ENCODE results near the gene C2orf69.

C2orf69 gene

GRCh38 chr2:199870581-199870980 lies 40.5 kb upstream of the C2orf69 start:
- H3K27ac ChIP-seq = no peak overlapping the region
- TF ChIP-seq CTCF (IDR thresholded peaks at IDR 0.05) (no peak), ZFX (IDR thresholded peaks at IDR 0.05; ENCODE audit: borderline replicate concordance) (no peak)

- H3K27ac ChIP-seq = no peak overlapping the region
- TF ChIP-seq CTCF (IDR thresholded peaks at IDR 0.05) = no peak
- TF ChIP-seq ZFX (IDR thresholded peaks at IDR 0.05; ENCODE audit: borderline replicate concordance) = no peak
Observed at GRCh38 chr2:199874209-199874608, 36.9 kb upstream of the C2orf69 start.

GRCh38 chr2:199875400-199875799 lies 35.7 kb upstream of the C2orf69 start:
- TF ChIP-seq CTCF (IDR thresholded peaks at IDR 0.05) (no peak), ZFX (IDR thresholded peaks at IDR 0.05; ENCODE audit: borderline replicate concordance) (no peak)
- H3K27ac ChIP-seq = no peak overlapping the region

- TF ChIP-seq ZFX (IDR thresholded peaks at IDR 0.05; ENCODE audit: borderline replicate concordance) (no peak), CTCF (IDR thresholded peaks at IDR 0.05) (no peak)
- H3K27ac ChIP-seq = no peak overlapping the region
Observed at GRCh38 chr2:199882667-199883066, 28.4 kb upstream of the C2orf69 start.

- TF ChIP-seq ZFX (IDR thresholded peaks at IDR 0.05; ENCODE audit: borderline replicate concordance) (no peak), CTCF (IDR thresholded peaks at IDR 0.05) (no peak)
- no peak overlapping the region for H3K27ac ChIP-seq
Observed at GRCh38 chr2:199883474-199884212, 27.4 kb upstream of the C2orf69 start.

GRCh38 chr2:199895406-199895805 lies 15.7 kb upstream of the C2orf69 start:
- no peak overlapping the region for H3K27ac ChIP-seq
- TF ChIP-seq ZFX (IDR thresholded peaks at IDR 0.05; ENCODE audit: borderline replicate concordance) (no peak), CTCF (IDR thresholded peaks at IDR 0.05) (no peak)

GRCh38 chr2:199896617-199897016 lies 14.5 kb upstream of the C2orf69 start:
- no peak overlapping the region for H3K27ac ChIP-seq
- TF ChIP-seq ZFX (IDR thresholded peaks at IDR 0.05; ENCODE audit: borderline replicate concordance) = no peak
- TF ChIP-seq CTCF (IDR thresholded peaks at IDR 0.05) = no peak

Data from 22Rv1 (cell line).